Fibroblast of lung (primary cell): ENCODE results near the gene ABR. TPM values are rescaled to one million over a fixed set of nuclear protein-coding genes. Genes with fewer than 3 reads are reported as not detected.

ENCODE experiments used
- DNase-seq, 2 donors: peaks; one replicate each; pipeline versions ENCODE4 v3.0.0 to v3.0.0-alpha.2; 2010; ENCODE audit warnings: low read depth in 2 of 2
- H2AFZ ChIP-seq: 2 replicates; pipeline ENCODE4 v1.5.1; 2012; ENCODE audit warnings: low read length, control low read depth, inconsistent platforms
- H3K27ac ChIP-seq: 2 replicates; pipeline ENCODE4 v1.5.1; 2011; ENCODE audit warnings: low read length, control low read depth; ENCODE audit not compliant: insufficient read depth
- H3K27me3 ChIP-seq: 2 replicates; pipeline ENCODE4 v1.5.1; 2011; ENCODE audit warnings: mild to moderate bottlenecking, low read length; ENCODE audit not compliant: control insufficient read depth, insufficient read depth
- H3K36me3 ChIP-seq: 2 replicates; pipeline ENCODE4 v1.5.1; 2011; ENCODE audit warnings: low read length; ENCODE audit not compliant: control insufficient read depth, insufficient read depth
- H3K4me1 ChIP-seq: 2 replicates; pipeline ENCODE4 v1.5.1; 2011; ENCODE audit warnings: low read length; ENCODE audit not compliant: control insufficient read depth, insufficient read depth; ENCODE audit errors: extremely low read depth
- H3K4me2 ChIP-seq: 2 replicates; pipeline ENCODE4 v1.5.1; 2011; ENCODE audit warnings: low read length, control low read depth; ENCODE audit not compliant: insufficient read depth; ENCODE audit errors: extremely low read depth
- H3K4me3 ChIP-seq, 4 experiments: fragments of 200-600 bp in 1 of 4; sonication (generic) in 1 of 4; replicated peaks in 1 of 4; 2 replicates each; pipeline ENCODE4 v1.5.1; 2011 to 2016; ENCODE audit warnings: low read length in 4 of 4, low read depth in 3 of 4, mild to moderate bottlenecking in 3 of 4, control low read depth in 2 of 4, inconsistent platforms in 1 of 4, mixed read lengths in 1 of 4; ENCODE audit not compliant: insufficient read depth in 1 of 4; ENCODE audit errors: control extremely low read depth in 1 of 4
- H3K79me2 ChIP-seq: 2 replicates; pipeline ENCODE4 v1.5.1; 2012; ENCODE audit warnings: mild to moderate bottlenecking, low read length, inconsistent platforms; ENCODE audit not compliant: control insufficient read depth, insufficient read depth
- H3K9ac ChIP-seq: 2 replicates; pipeline ENCODE4 v1.5.1; 2011; ENCODE audit warnings: mild to moderate bottlenecking, low read length, control low read depth; ENCODE audit not compliant: insufficient read depth
- H3K9me3 ChIP-seq: 2 replicates; pipeline ENCODE4 v1.5.1; 2012; ENCODE audit warnings: low read depth, low read length; ENCODE audit not compliant: control insufficient read depth, insufficient read depth
- H4K20me1 ChIP-seq: 2 replicates; pipeline ENCODE4 v1.5.1; 2011; ENCODE audit warnings: low read length; ENCODE audit not compliant: control insufficient read depth, insufficient read depth; ENCODE audit errors: extremely low read depth
- EZH2 ChIP-seq: IDR thresholded peaks from 2 replicates; pipeline ENCODE4 v1.5.1; 2012; ENCODE audit warnings: low read length, control low read depth, mild to moderate bottlenecking; ENCODE audit errors: missing control alignments
- polyA plus RNA-seq, 2 donors: library from polyadenylated mRNA; depleted of rRNA in 1 of 2; stranded (reverse) in 1 of 2; unstranded in 1 of 2; fragments of >200 nt; gene quantifications; 2 replicates each; pipeline ENCODE4 v1.2.1, GENCODE V29; 2011 to 2012; ENCODE audit warnings: missing spikeins in 1 of 2
- total RNA-seq: library from RNA; depleted of rRNA; stranded (reverse); fragments of >200 nt; gene quantifications from 2 replicates; pipeline ENCODE4 v1.2.1, GENCODE V29; 2014
- TF ChIP-seq, protein P1 (sequence below), 2 donors: IDR thresholded peaks in 1 of 2; conservative IDR thresholded peaks in 1 of 2; 1 replicate in 1 of 2; 2 replicates in 1 of 2; pipeline ENCODE4 v1.5.1; 2011 to 2012; ENCODE audit warnings: low read length in 2 of 2, control low read depth in 1 of 2, inconsistent platforms in 1 of 2, low read depth in 1 of 2, mild to moderate bottlenecking in 1 of 2

ABR gene
- total and polyA plus RNA-seq, 2 donors (not counting 1 experiment from before 2014, with no cell fraction given) = 43.7 to 84.7 TPM

- DNase-seq = peak in 1 of 2 donors; percentile 43
Observed at GRCh38 chr17:1159431-1160180, 20.2 kb downstream of the ABR start.

GRCh38 chr17:1158879-1159278, 20.9 kb downstream of the ABR start:
- H3K27ac ChIP-seq = no peak overlapping the region
- peak in 1 of 2 donors; percentile 97 for DNase-seq
- no peak overlapping the region for H3K4me3 ChIP-seq
- H2AFZ ChIP-seq = no peak overlapping the region
- H3K9ac ChIP-seq = no peak overlapping the region
- H4K20me1 ChIP-seq = no peaks in the 10 kb centered on the region
- H3K36me3 ChIP-seq = no peaks in the 10 kb centered on the region
- no peaks in the 10 kb centered on the region for H3K79me2 ChIP-seq
- H3K27me3 ChIP-seq = no peaks in the 10 kb centered on the region
- H3K9me3 ChIP-seq = no peaks in the 10 kb centered on the region
- H3K4me1 ChIP-seq = no peaks in the 10 kb centered on the region
- H3K4me2 ChIP-seq = no peak overlapping the region
- TF ChIP-seq EZH2 = no peak
- TF ChIP-seq, protein P1, sequence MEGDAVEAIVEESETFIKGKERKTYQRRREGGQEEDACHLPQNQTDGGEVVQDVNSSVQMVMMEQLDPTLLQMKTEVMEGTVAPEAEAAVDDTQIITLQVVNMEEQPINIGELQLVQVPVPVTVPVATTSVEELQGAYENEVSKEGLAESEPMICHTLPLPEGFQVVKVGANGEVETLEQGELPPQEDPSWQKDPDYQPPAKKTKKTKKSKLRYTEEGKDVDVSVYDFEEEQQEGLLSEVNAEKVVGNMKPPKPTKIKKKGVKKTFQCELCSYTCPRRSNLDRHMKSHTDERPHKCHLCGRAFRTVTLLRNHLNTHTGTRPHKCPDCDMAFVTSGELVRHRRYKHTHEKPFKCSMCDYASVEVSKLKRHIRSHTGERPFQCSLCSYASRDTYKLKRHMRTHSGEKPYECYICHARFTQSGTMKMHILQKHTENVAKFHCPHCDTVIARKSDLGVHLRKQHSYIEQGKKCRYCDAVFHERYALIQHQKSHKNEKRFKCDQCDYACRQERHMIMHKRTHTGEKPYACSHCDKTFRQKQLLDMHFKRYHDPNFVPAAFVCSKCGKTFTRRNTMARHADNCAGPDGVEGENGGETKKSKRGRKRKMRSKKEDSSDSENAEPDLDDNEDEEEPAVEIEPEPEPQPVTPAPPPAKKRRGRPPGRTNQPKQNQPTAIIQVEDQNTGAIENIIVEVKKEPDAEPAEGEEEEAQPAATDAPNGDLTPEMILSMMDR (conservative IDR thresholded peaks at IDR 0.05 in 1 of 2, IDR thresholded peaks at IDR 0.05 in 1 of 2; ENCODE audit: low read depth in 1 of 2, low read length in 2 of 2) = no peak

More at GRCh38 chr17:1159431-1160180, 20.2 kb downstream of the ABR start:
- Histone ChIP-seq H3K4me3 (no peak overlapping the region), H3K27ac (no peak overlapping the region), H3K9ac (no peak overlapping the region), H4K20me1 (no peaks in the 10 kb centered on the region), H3K27me3 (no peaks in the 10 kb centered on the region), H3K4me1 (no peaks in the 10 kb centered on the region), H3K9me3 (no peaks in the 10 kb centered on the region), H3K36me3 (no peaks in the 10 kb centered on the region), H2AFZ (no peak overlapping the region), H3K79me2 (no peaks in the 10 kb centered on the region), H3K4me2 (no peak overlapping the region)
- no peak for TF ChIP-seq EZH2
- TF ChIP-seq, protein P1 (conservative IDR thresholded peaks at IDR 0.05 in 1 of 2, IDR thresholded peaks at IDR 0.05 in 1 of 2; ENCODE audit: low read depth in 1 of 2, low read length in 2 of 2) = no peak

DNA sequence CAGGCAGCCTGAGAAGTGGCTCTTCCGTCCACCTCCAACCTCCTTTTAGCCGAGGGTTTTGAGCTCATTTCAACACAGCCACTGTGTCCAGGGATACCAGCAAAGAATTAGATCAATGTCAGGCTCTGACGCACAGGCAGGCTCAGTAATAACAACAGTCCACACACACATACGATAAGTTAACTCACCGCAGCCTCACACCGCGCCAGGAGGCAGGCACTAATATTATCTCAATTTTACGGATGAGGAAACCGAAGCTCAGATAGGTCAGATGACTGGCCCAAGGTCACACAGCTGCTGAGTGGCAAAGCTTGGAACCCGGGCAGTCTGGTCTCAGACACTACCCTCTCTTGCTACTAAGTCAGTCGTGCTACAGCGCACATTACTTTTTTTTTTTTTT, 22.9 kb downstream of the ABR start:
- Histone ChIP-seq H3K4me2 (no peak overlapping the region), H2AFZ (no peak overlapping the region), H3K27me3 (no peaks in the 10 kb centered on the region), H3K9ac (no peak overlapping the region), H3K9me3 (no peaks in the 10 kb centered on the region), H3K4me3 (no peak overlapping the region), H3K79me2 (no peaks in the 10 kb centered on the region), H4K20me1 (no peaks in the 10 kb centered on the region), H3K27ac (no peak overlapping the region), H3K36me3 (no peaks in the 10 kb centered on the region), H3K4me1 (no peaks in the 10 kb centered on the region)
- peak in 1 of 2 donors; percentile 96 for DNase-seq
- TF ChIP-seq, protein P1 (conservative IDR thresholded peaks at IDR 0.05 in 1 of 2, IDR thresholded peaks at IDR 0.05 in 1 of 2; ENCODE audit: low read depth in 1 of 2, low read length in 2 of 2) = no peak
- no peak for TF ChIP-seq EZH2
